Measurements from ENCODE around the gene RPP38.

Gene RPP38

DNA sequence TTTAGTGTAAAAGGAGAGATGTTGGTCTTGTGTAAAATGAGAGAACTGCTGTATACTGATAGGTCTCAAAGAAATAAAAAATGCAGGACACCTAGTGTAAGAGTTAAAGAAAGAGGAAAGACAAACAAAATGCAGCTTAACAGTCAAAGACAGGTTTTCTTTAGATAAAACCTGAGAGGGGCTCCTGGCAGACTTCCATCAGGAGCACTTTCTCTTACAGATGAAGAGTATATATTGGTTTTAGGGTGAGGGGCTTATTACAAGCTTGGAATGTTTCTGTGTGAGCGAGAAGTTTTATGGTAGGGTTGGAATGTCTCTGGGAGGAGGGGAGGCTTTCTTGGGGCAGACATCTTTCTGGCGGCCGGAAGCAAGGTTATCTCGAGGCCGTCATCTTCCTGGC lies 24.8 kb upstream of the RPP38 start:
- no peak overlapping the region for H3K27ac ChIP-seq (replicated peaks)
- TF ChIP-seq, protein P1, sequence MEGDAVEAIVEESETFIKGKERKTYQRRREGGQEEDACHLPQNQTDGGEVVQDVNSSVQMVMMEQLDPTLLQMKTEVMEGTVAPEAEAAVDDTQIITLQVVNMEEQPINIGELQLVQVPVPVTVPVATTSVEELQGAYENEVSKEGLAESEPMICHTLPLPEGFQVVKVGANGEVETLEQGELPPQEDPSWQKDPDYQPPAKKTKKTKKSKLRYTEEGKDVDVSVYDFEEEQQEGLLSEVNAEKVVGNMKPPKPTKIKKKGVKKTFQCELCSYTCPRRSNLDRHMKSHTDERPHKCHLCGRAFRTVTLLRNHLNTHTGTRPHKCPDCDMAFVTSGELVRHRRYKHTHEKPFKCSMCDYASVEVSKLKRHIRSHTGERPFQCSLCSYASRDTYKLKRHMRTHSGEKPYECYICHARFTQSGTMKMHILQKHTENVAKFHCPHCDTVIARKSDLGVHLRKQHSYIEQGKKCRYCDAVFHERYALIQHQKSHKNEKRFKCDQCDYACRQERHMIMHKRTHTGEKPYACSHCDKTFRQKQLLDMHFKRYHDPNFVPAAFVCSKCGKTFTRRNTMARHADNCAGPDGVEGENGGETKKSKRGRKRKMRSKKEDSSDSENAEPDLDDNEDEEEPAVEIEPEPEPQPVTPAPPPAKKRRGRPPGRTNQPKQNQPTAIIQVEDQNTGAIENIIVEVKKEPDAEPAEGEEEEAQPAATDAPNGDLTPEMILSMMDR (IDR thresholded peaks at IDR 0.05; ENCODE audit: insufficient read depth, low read length), result no peak
- TF ChIP-seq POLR2AphosphoS5 (IDR thresholded peaks at IDR 0.05; ENCODE audit: low read depth) (no peak), SPI1 (IDR thresholded peaks at IDR 0.05; ENCODE audit: borderline replicate concordance, low read depth) (no peak), GABPA (IDR thresholded peaks at IDR 0.05; ENCODE audit: low read depth) (no peak)
- TF ChIP-seq, protein P2, sequence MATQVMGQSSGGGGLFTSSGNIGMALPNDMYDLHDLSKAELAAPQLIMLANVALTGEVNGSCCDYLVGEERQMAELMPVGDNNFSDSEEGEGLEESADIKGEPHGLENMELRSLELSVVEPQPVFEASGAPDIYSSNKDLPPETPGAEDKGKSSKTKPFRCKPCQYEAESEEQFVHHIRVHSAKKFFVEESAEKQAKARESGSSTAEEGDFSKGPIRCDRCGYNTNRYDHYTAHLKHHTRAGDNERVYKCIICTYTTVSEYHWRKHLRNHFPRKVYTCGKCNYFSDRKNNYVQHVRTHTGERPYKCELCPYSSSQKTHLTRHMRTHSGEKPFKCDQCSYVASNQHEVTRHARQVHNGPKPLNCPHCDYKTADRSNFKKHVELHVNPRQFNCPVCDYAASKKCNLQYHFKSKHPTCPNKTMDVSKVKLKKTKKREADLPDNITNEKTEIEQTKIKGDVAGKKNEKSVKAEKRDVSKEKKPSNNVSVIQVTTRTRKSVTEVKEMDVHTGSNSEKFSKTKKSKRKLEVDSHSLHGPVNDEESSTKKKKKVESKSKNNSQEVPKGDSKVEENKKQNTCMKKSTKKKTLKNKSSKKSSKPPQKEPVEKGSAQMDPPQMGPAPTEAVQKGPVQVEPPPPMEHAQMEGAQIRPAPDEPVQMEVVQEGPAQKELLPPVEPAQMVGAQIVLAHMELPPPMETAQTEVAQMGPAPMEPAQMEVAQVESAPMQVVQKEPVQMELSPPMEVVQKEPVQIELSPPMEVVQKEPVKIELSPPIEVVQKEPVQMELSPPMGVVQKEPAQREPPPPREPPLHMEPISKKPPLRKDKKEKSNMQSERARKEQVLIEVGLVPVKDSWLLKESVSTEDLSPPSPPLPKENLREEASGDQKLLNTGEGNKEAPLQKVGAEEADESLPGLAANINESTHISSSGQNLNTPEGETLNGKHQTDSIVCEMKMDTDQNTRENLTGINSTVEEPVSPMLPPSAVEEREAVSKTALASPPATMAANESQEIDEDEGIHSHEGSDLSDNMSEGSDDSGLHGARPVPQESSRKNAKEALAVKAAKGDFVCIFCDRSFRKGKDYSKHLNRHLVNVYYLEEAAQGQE (IDR thresholded peaks at IDR 0.05; ENCODE audit: insufficient replicate concordance, low read depth), result no peak
- no peak for DNase-seq (ENCODE audit: low read depth in 1 of 2, low spot score in 1 of 2)

GRCh38 chr10:15075421-15075820 lies 21.7 kb upstream of the RPP38 start:
- TF ChIP-seq, protein P2 (IDR thresholded peaks at IDR 0.05; ENCODE audit: insufficient replicate concordance, low read depth), result no peak
- TF ChIP-seq GABPA (IDR thresholded peaks at IDR 0.05; ENCODE audit: low read depth) (no peak), POLR2AphosphoS5 (IDR thresholded peaks at IDR 0.05; ENCODE audit: low read depth) (no peak), SPI1 (IDR thresholded peaks at IDR 0.05; ENCODE audit: borderline replicate concordance, low read depth) (no peak)
- TF ChIP-seq, protein P1 (IDR thresholded peaks at IDR 0.05; ENCODE audit: insufficient read depth, low read length), result no peak
- Histone ChIP-seq H3K4me3 (replicated peaks; ENCODE audit: insufficient read depth, low read length) (no peak overlapping the region), H3K27ac (replicated peaks) (no peak overlapping the region), H3K27me3 (ENCODE audit: insufficient read depth, poor library complexity, severe bottlenecking) (no peaks in the 10 kb centered on the region)
- no peak for DNase-seq (ENCODE audit: low read depth in 1 of 2, low spot score in 1 of 2)

More for the DNA sequence above, 24.8 kb upstream of the RPP38 start:
- H3K4me3 ChIP-seq (replicated peaks; ENCODE audit: insufficient read depth, low read length), result no peak overlapping the region
- H3K27me3 ChIP-seq (ENCODE audit: insufficient read depth, poor library complexity, severe bottlenecking), result no peaks in the 10 kb centered on the region

GRCh38 chr10:15083674-15084501 lies 13.3 kb upstream of the RPP38 start:
- no peak overlapping the region for H3K4me3 ChIP-seq (replicated peaks; ENCODE audit: insufficient read depth, low read length)
- TF ChIP-seq, protein P2 (IDR thresholded peaks at IDR 0.05; ENCODE audit: insufficient replicate concordance, low read depth), result no peak
- TF ChIP-seq GABPA (IDR thresholded peaks at IDR 0.05; ENCODE audit: low read depth), result no peak
- no peak for TF ChIP-seq POLR2AphosphoS5 (IDR thresholded peaks at IDR 0.05; ENCODE audit: low read depth)
- no peak for TF ChIP-seq SPI1 (IDR thresholded peaks at IDR 0.05; ENCODE audit: borderline replicate concordance, low read depth)
- TF ChIP-seq, protein P1 (IDR thresholded peaks at IDR 0.05; ENCODE audit: insufficient read depth, low read length), result no peak
- H3K27me3 ChIP-seq (ENCODE audit: insufficient read depth, poor library complexity, severe bottlenecking), result no peaks in the 10 kb centered on the region
- no peak for DNase-seq (ENCODE audit: low read depth in 1 of 2, low spot score in 1 of 2)
- H3K27ac ChIP-seq (replicated peaks), result no peak overlapping the region
